Osteoblast (primary cell): Measurements from ENCODE around the gene SGPL1. TPM values are rescaled to one million over a fixed set of nuclear protein-coding genes. Genes with fewer than 3 reads are reported as not detected.

Source experiments
- DNase-seq: peaks from one replicate; pipeline ENCODE4 v3.0.0; 2011; ENCODE audit warnings: low spot score, mixed read lengths; ENCODE audit not compliant: insufficient read length; ENCODE audit errors: missing footprints
- H2AFZ ChIP-seq: 2 replicates; pipeline ENCODE4 v1.6.0; 2011; ENCODE audit warnings: mild to moderate bottlenecking, low read length
- H3K27ac ChIP-seq: 2 replicates; pipeline ENCODE4 v1.5.1; 2011; ENCODE audit warnings: mild to moderate bottlenecking, low read depth, low read length, moderate library complexity
- H3K27me3 ChIP-seq: 2 replicates; pipeline ENCODE4 v1.6.0; 2012; ENCODE audit warnings: mild to moderate bottlenecking, control low read depth, inconsistent platforms, low read length, moderate library complexity; ENCODE audit not compliant: insufficient read depth
- H3K36me3 ChIP-seq: 2 replicates; pipeline ENCODE4 v1.5.1; 2011; ENCODE audit warnings: mild to moderate bottlenecking, low read length, control low read depth, moderate library complexity; ENCODE audit not compliant: insufficient read depth
- H3K4me1 ChIP-seq: 2 replicates; pipeline ENCODE4 v1.5.1; 2011; ENCODE audit warnings: mild to moderate bottlenecking, low read length, control low read depth, moderate library complexity; ENCODE audit not compliant: insufficient read depth
- H3K4me2 ChIP-seq: 2 replicates; pipeline ENCODE4 v1.6.0; 2011; ENCODE audit warnings: mild to moderate bottlenecking, low read length; ENCODE audit not compliant: insufficient read depth
- H3K4me3 ChIP-seq: fragments of 200-600 bp; sonication (generic); 3 replicates; pipeline ENCODE4 v1.5.1; 2012; ENCODE audit warnings: mild to moderate bottlenecking, low read length, inconsistent platforms; ENCODE audit not compliant: insufficient read depth
- H3K79me2 ChIP-seq: 2 replicates; pipeline ENCODE4 v1.6.0; 2012; ENCODE audit warnings: mild to moderate bottlenecking, low read length, control low read depth, inconsistent platforms; ENCODE audit not compliant: insufficient read depth
- H3K9me3 ChIP-seq: 2 replicates; pipeline ENCODE4 v1.5.1; 2011; ENCODE audit warnings: low read depth, low read length, control low read depth
- H4K20me1 ChIP-seq: 2 replicates; pipeline ENCODE4 v1.6.0; 2012; ENCODE audit warnings: mild to moderate bottlenecking, low read length, control low read depth; ENCODE audit not compliant: insufficient read depth
- CTCF ChIP-seq: IDR thresholded peaks from 2 replicates; pipeline ENCODE4 v1.5.1; 2011; ENCODE audit warnings: mild to moderate bottlenecking, low read depth, low read length, moderate library complexity; ENCODE audit errors: extremely low read depth
- total RNA-seq: library from RNA; depleted of rRNA; stranded (reverse); fragments of >200 nt; gene quantifications from 2 replicates; pipeline ENCODE4 v1.2.3, GENCODE V29; 2012

Gene SGPL1
- total RNA-seq, 1 donor: 47.4 TPM

GRCh38 chr10:70774810-70775678 is 40.7 kb upstream of the SGPL1 start:
- H2AFZ ChIP-seq: no peak overlapping the region
- TF ChIP-seq CTCF: no peak
- no peaks in the 10 kb centered on the region for H3K9me3 ChIP-seq
- DNase-seq: peak; percentile 85
- no peak overlapping the region for H3K4me2 ChIP-seq
- no peaks in the 10 kb centered on the region for H3K4me1 ChIP-seq
- H3K27me3 ChIP-seq: peaks cover 1% of the 10 kb centered on the region
- no peak overlapping the region for H3K4me3 ChIP-seq
- no peaks in the 10 kb centered on the region for H3K36me3 ChIP-seq
- no peak overlapping the region for H3K27ac ChIP-seq
- H3K79me2 ChIP-seq: no peaks in the 10 kb centered on the region
- H4K20me1 ChIP-seq: no peaks in the 10 kb centered on the region

DNA sequence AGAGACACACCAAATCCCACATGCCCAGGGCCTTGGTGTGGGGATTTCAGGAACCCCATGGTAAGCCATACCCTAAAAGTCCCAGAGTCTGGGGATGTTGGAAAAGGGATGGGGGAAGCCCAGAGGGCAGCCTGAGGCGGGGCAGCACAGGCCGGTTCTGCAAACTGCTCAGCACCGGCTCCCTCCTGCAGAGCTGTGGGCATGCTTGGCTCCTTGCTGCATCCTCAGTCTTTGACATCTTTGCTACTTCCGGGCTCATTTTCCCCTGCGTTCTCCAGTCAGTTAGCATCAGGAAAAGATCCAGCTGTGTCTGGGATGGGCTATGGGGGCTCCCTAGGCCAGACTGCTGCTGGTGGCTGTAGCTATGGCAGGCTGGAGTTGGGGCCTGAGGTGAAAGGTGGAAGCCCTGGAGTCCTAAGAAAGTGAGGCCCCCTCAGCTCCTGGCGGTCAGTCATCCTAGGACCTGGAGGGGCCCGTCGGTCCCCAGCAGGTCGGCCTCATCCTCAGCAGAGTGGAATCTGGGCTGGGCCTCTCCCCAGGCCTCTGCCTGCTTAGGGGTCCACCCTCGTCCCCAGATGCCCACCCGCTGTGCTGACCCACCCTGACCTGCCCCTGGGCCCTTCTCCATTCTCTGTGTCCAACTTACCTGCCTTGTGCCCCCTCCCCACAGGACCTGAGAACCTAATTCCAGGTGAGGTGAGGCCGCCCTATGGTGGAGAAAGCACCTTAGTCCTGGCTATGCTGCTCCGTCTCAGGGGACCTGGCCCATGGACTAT is 39.9 kb upstream of the SGPL1 start:
- H3K9me3 ChIP-seq: no peaks in the 10 kb centered on the region
- H3K36me3 ChIP-seq: no peaks in the 10 kb centered on the region
- H4K20me1 ChIP-seq: no peaks in the 10 kb centered on the region
- no peak for TF ChIP-seq CTCF
- H2AFZ ChIP-seq: no peak overlapping the region
- no peak overlapping the region for H3K4me2 ChIP-seq
- no peak overlapping the region for H3K4me3 ChIP-seq
- no peaks in the 10 kb centered on the region for H3K79me2 ChIP-seq
- DNase-seq: peak; percentile 86
- H3K4me1 ChIP-seq: no peaks in the 10 kb centered on the region
- H3K27me3 ChIP-seq: no peaks in the 10 kb centered on the region
- no peak overlapping the region for H3K27ac ChIP-seq

DNA sequence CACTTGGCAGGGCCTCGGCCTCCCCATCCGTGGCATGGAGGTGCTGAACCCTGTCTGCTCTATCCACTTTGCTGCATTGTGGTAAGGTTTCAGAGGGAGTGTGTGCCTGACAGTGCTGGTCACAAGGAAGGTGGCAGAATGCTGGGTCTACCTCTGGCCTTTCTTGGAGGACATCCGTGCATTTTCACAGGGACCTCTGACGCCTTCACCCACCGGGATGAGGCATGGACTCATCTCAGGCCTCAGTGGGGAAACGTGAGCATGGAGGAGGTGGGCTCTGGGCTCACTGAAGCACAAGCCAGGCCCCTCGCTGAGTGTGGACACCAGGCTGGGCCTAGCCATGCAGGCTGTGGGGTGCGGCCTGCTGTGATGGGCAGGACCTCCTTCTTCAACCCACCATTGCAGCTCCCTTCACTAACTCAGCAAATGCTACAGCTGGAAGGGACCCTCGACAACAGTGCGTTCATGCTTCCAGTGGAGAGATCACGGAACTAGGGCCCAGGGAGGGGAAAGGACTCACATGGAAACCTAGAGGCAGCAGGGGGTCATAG is 39.2 kb upstream of the SGPL1 start:
- H3K9me3 ChIP-seq: no peaks in the 10 kb centered on the region
- no peak for TF ChIP-seq CTCF

More for the DNA sequence above, 39.2 kb upstream of the SGPL1 start:
- Histone ChIP-seq H2AFZ (no peak overlapping the region), H3K79me2 (no peaks in the 10 kb centered on the region), H3K4me2 (no peak overlapping the region), H3K4me3 (no peak overlapping the region), H4K20me1 (no peaks in the 10 kb centered on the region), H3K36me3 (no peaks in the 10 kb centered on the region), H3K27me3 (no peaks in the 10 kb centered on the region), H3K27ac (no peak overlapping the region), H3K4me1 (no peaks in the 10 kb centered on the region)
- no peak for DNase-seq
